HEK293T (cell line): Measurements from ENCODE around the gene MED16.

ENCODE experiments used
- BHLHE40 ChIP-seq: fragments of 450-650 bp; IDR thresholded peaks from 2 replicates; pipeline ENCODE4 v1.6.1; 2016; ENCODE audit warnings: mild to moderate bottlenecking, moderate library complexity, borderline replicate concordance
- CTBP1 ChIP-seq: fragments of 450-650 bp; IDR thresholded peaks from 2 replicates; pipeline ENCODE4 v1.6.1; 2016; ENCODE audit warnings: borderline replicate concordance
- ELF4 ChIP-seq: fragments of 450-650 bp; IDR thresholded peaks from 2 replicates; pipeline ENCODE4 v1.6.1; 2017; ENCODE audit warnings: antibody characterized with exemption
- FOXK2 ChIP-seq: fragments of 450-650 bp; IDR thresholded peaks from 2 replicates; pipeline ENCODE4 v1.6.1; 2016; ENCODE audit warnings: mild to moderate bottlenecking
- FOXM1 ChIP-seq: fragments of 450-650 bp; IDR thresholded peaks from 2 replicates; pipeline ENCODE4 v1.6.1; 2017; ENCODE audit warnings: mild to moderate bottlenecking, borderline replicate concordance
- NFRKB ChIP-seq: fragments of 450-650 bp; IDR thresholded peaks from 2 replicates; pipeline ENCODE4 v1.6.1; 2016; ENCODE audit warnings: mild to moderate bottlenecking, moderate library complexity
- SP1 ChIP-seq: fragments of 450-650 bp; IDR thresholded peaks from 2 replicates; pipeline ENCODE4 v1.6.1; 2017
- TARDBP ChIP-seq: fragments of 450-650 bp; IDR thresholded peaks from 2 replicates; pipeline ENCODE4 v1.6.1; 2016
- ZNF384 ChIP-seq: fragments of 450-650 bp; IDR thresholded peaks from 2 replicates; pipeline ENCODE4 v1.6.1; 2016

DNA sequence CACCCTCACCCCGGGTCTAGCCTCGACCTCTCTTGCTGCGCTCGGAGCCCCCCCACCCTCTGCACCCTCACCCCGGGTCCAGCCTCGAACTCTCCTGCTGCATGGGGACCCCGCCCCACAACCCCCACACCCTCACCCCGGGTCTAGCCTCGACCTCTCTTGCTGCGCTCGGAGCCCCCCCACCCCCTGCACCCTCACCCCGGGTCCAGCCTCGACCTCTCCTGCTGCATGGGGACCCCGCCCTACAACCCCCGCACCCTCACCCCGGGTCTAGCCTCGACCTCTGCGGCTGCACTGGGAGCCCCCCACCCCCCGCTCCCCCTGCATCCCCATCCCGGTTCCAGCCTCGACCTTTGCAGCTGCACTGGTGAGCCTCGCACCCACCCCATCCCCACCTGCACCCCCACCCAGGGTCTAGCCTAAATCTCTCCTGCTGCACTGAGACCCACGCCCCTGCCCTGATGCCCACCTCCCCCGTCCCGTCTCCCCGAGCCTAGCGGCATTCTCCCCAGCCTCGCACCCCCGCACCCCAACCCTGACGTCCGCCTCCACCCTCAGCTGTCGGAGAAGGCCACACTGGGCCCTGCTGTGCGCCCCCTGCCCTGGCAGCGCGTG, 31.7 kb downstream of the MED16 start:
- no peak for TF ChIP-seq FOXK2
- TF ChIP-seq FOXM1: no peak
- TF ChIP-seq TARDBP: no peak
- TF ChIP-seq NFRKB: no peak
- TF ChIP-seq ELF4: no peak
- no peak for TF ChIP-seq SP1
- TF ChIP-seq ZNF384: no peak
- TF ChIP-seq BHLHE40: no peak
- TF ChIP-seq CTBP1: no peak
